ENCODE measurements around the gene DAB1.

Gene DAB1

DNA sequence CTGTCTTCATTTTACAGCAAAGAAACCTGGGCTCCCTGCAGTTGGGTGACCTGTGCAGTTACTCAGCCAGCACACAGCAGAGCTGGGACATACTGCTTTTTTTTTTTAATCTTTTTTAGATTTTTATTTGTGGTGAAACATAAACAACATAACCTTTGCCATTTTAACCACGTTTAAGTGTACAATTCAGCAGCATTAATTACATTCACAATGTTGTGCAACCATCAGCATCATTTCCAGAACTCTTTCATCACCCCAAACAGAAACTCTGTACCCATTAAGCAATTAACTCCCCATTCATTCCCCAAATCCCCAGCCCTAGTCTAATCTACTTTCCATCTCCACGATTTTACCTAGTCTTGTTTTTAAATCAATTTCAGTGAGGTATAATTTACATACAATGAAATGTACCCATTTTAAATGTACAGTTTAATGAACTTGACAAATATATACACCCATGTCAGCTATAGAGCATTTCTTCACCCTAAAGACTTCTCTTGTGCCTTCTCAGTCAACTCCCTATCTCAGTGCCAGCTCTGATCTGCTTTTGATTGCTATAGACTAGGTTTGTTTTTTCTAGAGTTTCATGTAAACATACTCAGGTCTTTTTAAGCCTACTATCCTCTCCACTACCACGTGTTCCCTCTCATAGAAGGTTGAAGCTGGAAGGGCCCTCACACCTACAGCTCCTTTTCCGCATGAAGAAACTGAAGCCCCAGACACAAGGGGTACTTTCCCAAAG lies 420.3 kb downstream of the DAB1 start:
- no peak for DNase-seq

DNA sequence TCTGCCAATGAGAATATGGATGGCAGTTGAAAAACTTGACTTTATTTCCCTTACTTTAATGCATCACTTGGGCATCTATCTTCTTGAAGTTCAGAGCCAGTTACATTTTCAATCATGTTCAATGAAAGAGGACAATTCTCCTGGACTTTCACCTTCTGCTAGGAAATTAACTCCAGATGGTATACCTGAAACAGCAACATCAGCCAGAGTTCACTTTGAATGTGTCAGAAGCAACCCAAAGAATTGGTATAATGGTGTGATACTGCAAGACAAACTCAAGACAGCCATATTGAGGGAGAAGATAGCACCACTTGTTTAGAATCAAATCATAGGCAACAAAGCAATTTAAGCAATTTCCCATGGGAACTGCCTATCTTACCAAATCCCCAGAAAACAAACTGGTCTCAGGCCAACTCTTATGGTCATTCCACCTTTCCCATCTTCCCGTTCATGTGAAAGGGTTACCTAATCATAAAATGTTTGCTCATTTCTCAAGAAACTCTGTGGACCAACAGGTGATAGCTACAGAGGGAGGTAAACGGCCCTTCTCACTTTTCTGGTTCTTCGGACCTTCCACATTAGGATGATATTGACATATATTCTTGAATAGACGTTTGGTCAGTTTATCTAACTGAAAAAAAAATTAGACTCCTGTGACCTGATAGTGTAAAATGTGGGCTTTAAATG lies 428.3 kb downstream of the DAB1 start:
- no peak for DNase-seq

DNA sequence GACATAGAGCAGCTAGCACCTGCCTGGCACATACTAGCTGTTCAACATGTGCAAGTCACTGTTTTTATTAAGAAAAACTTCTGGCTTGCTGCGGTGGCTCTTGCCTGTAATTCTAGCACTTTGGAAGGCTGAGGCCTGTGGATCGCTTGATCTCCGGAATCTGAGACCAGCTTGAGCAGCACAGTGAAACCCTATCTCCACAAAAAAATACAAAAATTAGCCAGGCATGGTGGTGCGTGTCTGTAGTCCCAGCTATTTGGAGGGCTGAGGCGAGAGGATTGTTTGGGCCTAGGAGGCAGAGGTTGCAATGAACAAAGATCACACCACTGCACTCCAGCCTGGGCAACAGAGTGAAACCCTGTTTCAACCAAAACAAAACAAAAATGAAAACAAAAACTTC lies 430.4 kb downstream of the DAB1 start:
- no peak for DNase-seq

DNA sequence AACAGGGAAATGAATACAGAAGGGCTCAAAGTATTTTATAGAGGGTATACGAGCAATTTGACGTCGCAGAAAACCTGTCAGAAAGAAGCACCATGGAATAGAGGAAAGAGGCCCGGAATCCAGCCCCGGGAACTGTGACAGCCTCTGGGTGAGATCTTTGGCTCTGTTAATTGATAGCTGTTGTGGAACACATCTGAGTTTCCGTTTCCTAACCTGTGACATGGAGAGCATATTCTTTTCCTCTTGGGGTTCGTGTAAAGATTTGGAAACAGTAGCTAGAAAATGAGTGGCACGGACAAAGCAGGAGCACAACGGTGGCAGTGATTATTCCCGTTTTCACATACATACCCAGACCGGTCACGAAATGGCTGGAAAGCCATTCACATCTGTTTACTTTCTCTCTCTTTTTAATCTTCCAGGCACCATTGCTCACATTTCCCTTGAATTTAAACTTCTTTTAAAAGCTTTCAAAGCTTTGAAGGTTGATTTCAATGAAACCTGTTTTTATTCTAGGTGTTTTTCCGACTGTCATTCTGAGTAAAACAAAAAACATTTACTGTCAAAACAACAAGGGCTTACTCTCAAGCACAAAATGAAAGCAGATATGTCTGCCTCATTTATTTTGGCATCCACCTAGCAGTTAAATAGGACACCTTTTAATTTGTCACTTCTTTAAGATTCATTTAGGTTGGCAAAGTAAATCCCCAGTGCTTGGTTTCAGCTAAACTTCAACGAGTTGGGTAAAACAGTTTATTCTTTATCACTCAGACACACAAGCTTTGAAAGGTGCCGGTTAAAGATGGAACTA lies 431.3 kb downstream of the DAB1 start:
- no peak for DNase-seq

DNA sequence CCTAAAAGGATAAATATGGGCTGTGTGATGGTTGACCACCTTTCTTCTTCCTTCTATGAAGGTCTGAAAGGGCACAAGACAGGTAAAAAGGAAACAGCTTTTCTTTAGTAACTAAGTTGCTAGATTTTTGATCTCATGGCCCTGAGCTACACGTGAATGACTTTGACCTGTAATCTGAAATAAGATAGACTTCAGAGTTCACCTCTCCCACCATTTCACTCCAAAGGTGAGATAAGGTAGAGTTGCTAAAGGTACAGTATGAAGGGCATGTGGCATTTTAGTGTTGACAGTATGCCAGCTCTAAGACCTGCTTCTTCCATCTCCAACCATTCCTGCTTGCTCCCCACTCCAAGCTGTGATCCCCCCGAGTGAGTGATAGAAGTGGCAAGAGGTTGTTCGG lies 432.3 kb downstream of the DAB1 start:
- DNase-seq = no peak

DNA sequence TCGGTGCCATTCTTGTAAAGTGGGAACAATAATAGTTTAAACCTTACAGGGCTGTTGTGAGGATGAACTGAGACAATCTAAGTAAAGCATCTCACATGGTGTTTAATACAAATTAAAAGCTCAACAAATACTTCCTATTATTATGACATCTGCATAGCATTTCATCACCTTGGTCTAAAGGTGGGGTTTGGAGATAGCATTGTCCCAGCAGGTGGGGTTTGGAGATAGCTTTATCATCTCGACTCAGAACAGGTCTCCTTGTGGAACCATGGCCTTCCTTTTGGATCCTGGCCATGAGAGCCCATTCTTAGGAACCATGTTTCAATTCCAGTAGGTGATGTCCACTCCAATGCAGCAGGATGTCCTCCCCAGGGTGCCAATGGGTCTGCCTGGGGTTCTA lies 437.5 kb downstream of the DAB1 start:
- no peak for DNase-seq

DNA sequence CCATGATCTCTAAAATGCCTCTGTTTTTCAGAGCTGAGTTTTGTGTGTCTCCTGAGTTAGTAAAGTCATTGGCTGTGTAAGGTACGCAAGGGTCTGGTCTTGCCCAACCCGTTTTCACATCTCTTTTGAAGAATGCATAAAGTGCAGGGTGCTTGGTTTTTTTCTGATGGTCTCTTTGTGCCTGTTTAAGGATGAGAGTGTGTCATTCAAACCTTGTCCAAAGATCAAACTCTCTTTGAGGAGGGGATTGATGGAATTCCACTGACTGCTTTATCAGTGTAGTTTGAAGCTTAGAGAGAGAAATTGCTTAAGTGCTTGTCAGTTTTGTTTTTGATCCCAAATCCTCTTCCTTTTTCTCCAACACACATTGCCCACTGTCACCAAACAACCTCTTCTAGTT lies 438.0 kb downstream of the DAB1 start:
- no peak for DNase-seq

DNA sequence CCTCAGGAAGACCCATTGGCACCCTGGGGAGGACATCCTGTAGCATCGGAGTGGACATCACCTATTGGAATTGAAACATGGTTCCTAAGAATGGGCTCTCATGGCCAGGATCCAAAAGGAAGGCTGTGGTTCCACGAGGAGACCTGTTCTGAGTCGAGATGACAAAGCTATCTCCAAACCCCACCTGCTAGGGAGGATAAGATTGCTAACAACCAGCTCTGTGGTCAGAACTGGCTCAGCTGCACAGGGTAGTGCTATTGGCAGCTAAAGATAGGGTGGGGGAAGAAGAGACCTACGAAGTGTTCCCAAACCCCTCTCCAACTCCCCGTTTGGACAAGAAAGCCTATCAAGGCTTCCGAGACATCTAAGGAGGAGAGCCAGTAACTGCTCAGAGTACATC lies 440.4 kb downstream of the DAB1 start:
- no peak for DNase-seq

DNA sequence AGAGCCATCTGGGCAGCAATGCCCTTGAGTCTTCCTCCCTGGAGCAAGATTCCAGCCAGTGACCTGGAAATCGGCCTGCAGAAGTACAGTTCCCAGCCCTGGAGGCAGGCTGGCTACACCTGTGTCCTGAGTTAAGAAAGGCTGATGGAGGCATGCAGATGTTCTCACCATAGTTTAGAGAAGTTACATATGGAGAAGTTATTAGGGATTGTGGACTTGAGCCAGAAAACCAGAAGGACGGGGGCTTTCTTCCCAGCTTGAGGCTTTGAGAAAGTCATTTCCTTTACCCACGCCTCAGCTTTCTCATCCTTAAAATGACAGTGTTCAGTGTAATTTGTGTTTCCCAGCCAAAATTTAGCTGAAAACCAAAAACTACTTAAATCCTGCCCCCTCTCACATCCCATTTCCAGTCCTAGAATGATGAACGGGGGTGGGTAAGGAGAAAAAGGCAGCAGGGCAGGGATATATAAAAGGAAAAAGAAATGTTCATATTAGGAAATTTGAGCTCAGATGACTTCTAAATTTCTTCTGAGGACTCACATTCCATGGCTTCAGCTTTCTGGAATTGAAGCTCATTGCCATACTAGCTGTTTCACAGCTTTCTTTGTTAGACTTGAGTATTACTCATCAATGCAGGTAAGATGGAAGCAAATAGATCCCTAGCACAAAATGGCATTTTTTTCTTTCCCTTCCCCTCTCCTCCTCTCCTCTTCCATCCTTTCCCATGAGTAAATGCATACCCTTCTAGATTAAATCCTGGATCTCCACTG lies 443.7 kb downstream of the DAB1 start:
- DNase-seq = no peak

DNA sequence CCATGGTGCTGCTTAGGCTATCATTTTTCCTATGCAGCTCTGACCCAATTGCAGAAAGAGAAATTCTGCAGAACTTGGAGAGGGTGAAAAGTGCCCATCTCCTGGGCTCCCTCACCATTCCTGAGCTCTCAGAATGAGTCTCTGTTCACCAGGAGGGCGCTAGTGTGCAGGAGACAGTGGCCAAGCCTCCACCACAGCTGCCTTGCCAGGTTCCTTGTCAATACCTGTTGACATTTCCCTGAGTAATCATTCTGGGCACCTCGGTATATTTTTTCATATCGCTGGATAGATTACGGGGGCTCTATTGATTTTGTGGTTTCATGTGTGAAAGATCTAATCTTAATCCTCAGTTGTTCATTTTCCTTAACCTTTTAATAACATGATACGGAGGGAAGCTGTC lies 445.0 kb downstream of the DAB1 start:
- no peak for DNase-seq

DNA sequence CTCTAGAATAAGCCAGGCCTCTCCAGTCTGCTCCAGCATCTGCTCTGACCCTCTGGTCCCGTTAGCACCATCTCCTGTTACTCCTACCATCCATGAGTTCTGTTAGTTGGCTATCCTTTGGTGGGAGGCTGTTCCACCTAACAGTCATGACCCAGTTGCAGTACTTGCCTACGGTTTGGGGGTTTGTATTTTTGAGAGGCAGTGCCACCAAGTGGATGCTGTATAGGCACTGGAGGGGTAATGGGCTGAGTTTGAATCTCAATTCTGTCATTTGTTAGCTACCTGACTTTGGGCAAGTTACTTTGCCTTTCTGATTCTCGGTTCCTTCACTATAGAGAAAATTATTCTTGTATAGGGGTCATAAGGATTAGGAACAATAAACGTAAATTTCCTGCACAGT lies 445.9 kb downstream of the DAB1 start:
- DNase-seq = no peak

DNA sequence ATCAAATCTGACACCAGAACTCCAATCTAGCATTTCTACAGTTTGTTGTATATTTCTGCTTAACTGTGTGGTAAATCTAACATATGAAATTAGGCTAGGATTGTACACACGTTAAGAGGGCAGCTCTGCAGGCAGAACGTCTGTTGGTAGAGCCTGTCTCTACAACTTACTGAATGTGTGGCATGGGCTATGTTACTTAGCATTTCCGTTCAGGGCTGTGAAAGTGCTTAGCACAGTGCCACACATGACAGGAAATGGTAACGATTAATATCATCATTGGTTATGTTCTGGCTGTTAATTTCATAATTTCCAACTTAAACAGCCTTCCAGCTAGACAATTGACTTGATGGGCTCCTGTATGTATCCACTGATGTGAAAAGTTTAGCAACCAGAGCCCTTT lies 448.4 kb downstream of the DAB1 start:
- DNase-seq = no peak

DNA sequence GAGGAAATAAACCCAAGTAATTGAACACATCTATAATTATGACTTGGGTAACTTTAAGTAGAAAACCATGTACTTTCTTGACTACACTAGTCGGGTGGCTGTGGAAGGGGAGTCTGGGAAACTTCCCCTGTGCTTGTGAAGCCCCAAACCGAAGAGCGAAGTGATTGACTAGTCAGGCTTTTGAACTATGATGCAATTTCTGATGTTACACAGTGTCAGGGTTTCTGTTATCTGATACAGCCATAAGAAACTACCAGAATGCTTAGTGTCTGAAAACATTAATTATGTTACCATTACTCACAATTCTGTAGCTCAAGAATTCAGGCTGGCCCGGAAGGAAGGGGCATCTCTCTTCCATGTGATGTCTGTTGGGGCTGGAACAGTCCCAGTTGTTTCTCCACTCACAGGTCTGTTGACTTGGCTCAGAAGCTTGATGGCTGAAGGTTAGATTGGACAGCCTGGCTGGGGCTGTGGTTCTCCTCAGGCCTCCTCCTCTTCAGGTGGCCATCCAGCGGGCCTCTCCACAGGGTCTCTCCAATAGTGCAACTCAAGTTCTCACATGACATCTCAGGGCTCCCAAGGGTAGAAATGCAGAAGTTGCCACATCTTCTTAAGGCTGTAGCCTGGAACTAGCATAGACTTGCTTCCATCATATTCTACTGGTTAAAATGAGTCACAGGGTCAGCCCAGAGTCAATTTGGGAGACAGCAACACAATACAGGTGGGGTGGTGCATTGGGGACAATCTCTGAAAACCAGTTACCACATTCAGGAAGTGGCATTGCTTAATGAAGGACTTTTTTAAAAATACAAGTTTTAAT lies 449.7 kb downstream of the DAB1 start:
- no peak for DNase-seq

DNA sequence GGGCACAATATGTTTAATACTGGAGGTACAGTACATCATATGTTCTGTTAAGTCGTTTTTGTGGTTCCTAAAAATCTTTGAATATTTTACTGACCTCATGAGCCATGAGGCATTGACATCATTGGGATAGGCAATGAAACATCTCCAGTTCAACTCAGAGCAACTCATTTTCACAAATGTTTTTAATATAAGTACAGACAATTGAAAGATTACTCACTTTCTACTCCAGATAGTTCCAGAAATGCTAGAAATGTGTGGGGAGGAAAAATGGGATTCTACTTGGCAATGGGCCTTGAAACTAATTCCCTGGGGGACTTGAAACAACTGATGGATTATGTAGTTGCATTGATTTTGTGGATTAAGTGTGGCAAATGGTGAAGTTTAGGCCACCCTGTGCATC lies 450.9 kb downstream of the DAB1 start:
- no peak for DNase-seq

DNA sequence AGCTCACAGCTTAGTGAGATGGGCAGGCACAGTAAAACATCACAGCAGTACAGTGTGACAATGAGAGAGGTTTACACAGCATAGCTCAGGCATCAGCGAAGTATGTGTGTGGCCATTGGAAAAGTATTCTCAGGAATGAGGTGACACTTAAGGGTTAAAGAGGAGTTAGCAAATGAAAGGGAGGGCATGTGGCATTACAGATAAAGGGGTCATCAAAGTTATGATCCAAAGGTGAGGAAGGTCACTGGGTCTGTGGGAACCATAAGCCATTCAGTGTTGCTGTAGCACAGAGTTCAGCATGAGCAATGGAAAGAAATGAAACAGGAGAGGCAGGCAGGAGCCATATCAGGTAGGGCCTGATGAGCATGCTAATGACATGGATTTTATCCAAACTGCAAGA lies 453.6 kb downstream of the DAB1 start:
- no peak for DNase-seq

DNA sequence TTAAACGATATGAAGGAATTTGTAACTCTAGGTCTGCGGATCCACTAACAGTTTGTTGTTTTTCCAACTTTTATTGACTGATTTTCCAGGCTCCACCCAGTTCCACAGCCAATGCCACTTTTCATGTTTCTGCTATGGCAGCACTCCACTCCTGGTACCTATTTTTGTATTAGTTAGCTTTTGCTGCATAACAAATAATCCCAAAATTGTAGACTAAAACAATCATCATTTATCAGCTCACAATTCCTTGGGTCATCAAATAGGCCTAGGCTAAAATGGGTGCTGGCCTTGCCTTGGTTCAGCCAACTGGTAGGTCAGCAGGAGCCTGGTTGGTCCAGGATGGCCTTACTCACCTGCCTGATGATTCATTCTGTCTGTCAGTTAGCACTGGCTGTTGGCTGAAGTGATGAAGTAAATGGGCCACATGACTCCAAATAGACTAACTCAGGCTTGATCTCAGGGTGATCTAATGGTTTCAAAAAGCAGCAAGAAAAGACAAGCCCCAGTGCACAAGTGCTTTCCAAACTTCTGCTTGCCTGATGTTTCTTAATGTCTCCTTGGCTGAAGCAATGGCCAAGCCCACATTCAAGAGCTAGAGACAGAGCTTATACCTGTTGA lies 454.9 kb downstream of the DAB1 start:
- no peak for DNase-seq

DNA sequence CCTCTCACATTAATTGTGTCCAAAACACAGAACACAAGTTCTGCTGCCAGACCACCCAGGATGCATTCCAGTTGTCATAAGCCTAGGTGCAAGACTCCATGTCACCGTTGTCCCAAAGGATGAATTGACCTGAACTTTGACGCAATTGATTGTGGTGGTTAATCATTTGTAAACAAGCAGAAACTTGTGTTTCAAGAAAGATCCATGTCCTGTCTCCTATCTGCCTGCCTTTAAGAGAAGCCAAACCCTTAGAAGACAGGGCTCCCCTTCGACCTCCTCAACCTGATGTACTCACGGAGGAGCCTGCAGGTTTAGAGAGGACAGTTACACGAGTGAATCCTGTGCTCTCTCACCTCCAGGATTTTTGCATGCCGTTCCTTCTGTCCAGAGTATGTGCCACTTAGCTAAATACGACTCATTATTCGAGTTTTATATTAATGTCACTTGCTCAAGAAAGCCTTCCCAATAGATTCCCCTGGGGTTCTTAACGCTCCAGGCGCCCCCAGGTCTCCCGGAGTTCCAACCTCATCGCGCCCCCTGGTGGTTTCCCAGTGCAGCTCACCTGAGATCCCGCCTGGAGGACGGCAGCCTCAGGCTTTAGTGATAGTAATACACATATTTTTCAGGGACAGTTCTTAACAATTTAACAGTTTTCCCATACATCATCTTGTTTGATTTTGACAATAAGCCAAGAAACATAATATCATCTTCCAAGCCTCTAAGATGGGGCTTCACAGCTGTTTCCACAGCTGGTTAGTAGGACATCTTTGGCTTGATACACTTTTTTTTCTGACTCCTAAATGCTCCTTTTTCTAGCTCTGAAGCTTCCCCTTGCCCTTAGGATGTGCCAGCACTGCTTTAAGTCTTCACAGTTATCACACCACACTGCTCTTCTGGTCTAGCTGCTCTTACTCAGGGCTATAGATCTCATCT lies 455.7 kb downstream of the DAB1 start:
- no peak for DNase-seq

DNA sequence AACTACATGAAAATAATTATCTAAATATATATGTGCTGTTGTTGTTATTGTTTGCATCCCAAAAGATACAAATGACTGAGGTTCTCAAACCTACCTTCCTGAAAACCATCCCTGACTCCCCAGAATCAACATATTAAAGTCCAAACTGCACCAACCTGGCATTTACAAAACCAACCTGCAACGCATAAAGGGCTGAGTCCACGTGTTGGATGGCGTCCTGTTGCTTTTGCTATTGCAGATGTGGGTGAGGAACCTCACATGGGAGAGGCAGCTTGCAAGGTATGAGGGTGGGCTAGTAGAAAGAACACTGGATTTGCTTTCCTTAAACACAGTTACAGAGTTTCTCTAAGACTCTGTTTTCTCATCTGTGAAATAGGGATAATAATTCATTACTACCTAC lies 456.5 kb downstream of the DAB1 start:
- DNase-seq = no peak

DNA sequence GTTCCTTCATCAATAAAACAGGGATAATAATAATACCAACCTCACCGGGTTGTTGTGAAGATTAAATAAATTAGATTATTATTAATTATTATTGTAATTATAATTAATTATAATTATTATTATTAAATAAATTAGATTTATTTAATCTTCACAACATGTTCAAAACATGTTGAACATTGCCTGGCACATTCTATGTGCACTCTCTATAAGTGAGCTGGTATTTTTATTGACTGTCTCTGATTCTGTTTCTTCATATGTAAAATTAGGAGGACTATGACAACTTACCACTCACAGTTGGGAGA lies 457.2 kb downstream of the DAB1 start:
- DNase-seq = no peak

DNA sequence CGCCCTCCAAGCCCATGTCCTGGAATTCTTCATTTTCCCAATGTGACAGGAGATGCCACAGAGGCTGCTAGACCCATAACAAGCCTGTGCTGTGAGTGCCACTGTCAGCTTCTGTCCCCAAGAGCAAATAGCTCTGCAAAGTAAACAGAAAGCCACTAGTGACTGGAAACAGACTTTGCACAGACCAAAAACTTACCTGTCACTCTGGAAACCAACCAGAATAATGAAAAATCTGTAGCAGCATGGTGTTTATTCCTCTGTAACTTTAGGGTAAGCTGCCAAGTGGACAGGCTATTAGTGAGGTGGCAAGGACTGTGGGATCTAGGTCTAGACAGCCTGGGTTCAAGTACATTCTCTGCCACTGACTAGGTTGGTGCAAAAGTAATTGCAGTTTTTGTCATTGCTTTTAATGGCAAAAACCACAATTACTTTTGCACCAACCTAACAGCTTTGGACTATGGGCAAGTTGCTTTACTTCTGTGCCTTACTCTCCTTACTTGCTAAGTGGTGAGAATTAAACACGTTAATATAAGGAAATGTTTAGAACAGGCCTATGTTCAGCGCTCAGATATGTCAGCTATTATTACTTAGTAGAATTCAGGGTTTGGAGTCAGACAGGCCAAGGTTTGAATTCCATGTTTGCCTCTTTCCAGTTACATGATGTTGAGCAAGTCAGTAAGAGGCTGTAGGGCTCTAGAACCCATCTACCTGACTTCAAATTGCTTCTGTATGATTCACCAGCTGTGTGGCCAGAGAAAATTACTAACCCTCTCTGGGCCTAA lies 457.8 kb downstream of the DAB1 start, which contains the start of gene C8B:
Gene C8B, minus strand, starts transcription at position 100 of the 782 bp plus-strand sequence. Its CDS starts 67 bp downstream, at position 33.
- DNase-seq = no peak

Data from NCI-H1417 treated with DMSO at 0.1 percent for 48 hours (cell line).